HG03460 (cell line): Measurements from ENCODE around the gene LRFN2.

Experiments
- ATAC-seq: cut with Tn5 transposase; IDR thresholded peaks from one replicate; pipeline ENCODE4 v1.9.1; 2021; ENCODE audit not compliant: unreplicated experiment

LRFN2 gene

GRCh38 chr6:40520678-40521077, 66.5 kb downstream of the LRFN2 start:
- no peak for ATAC-seq

DNA sequence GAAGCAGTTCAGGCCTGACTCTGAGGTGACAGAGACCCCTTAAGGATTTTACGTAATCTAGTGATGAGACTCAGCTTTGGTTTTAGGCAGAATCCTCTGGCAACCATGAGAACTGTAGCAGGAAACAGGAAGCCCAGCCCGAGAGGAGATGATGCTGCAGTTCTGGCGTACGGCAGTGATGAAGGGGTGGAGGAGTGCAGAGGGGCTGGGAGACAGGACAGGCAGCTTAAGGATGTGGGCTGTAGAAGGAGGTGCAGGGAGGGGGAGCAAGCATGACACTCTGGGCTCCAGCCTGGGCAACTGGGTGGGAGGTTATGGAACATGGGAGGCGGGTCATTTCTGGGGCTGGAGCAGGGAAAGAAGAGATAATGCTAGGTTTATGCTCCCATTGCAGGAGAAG, 67.1 kb downstream of the LRFN2 start:
- no peak for ATAC-seq

- no peak for ATAC-seq
These were observed 69.5 kb downstream of the LRFN2 start for GRCh38 chr6:40517654-40518053.

- no peak for ATAC-seq
These were observed 70.7 kb downstream of the LRFN2 start for GRCh38 chr6:40516429-40516828.

GRCh38 chr6:40512340-40512739, 74.8 kb downstream of the LRFN2 start:
- ATAC-seq: no peak

DNA sequence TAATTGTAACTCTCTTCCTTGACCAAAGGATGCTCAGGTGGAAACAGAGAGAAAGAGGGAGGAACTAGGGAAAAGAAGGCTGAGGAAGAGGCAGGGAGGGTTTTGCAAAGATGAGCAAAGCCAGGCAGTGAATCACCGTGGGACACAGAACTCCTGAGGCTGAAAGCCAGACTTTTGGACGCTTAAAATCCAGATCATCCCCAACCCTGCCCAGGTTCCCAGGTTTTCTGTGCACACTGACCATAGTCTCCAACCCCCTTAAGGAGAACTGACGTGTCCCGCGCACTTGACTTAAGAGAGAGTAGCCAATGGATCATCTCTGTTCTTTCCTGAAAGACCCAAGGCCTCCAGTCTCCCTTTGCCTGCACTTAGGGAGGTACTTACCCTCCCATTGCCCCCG, 75.3 kb downstream of the LRFN2 start:
- ATAC-seq: no peak

DNA sequence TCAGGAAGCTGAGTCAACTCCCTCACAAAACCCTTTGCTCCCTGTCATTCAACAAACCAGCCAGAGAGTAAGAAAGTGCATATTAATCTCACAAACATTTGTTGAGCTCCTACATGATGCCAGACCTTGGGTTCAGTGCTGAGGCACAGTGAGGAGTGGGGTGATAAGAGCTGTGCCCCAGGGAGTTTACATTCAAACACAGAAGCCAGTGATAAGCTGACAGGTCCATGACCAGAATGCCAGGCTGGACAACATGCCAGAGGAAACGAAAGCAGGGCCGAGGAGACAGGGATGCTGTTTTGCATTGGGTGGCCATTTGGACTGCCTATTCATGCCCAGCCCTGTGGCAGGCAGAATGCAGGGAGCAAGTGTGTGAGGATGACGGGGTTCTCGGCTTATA, 76.7 kb downstream of the LRFN2 start:
- no peak for ATAC-seq

- ATAC-seq: no peak
These were observed 77.4 kb downstream of the LRFN2 start for GRCh38 chr6:40509716-40510260.

DNA sequence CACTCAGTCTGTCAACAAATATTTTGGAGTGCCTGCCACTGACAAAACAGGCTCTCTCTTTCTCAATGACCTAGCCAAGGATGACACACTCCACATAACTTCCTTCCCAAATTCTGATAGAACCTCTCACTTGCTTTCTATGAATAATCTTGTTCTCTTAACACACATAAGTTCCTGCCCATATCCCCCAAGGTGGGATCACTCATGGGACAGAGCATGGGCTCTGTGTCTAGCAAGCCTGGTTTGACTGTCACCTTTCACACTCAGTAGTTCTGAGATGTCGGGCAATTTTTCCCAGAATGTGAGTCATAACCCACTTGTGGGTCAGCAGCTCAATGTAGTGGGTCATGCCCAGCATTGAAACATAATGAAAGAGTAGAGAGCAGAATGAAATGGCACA, 78.1 kb downstream of the LRFN2 start:
- no peak for ATAC-seq

- no peak for ATAC-seq
These were observed 80.2 kb downstream of the LRFN2 start for GRCh38 chr6:40506954-40507353.

DNA sequence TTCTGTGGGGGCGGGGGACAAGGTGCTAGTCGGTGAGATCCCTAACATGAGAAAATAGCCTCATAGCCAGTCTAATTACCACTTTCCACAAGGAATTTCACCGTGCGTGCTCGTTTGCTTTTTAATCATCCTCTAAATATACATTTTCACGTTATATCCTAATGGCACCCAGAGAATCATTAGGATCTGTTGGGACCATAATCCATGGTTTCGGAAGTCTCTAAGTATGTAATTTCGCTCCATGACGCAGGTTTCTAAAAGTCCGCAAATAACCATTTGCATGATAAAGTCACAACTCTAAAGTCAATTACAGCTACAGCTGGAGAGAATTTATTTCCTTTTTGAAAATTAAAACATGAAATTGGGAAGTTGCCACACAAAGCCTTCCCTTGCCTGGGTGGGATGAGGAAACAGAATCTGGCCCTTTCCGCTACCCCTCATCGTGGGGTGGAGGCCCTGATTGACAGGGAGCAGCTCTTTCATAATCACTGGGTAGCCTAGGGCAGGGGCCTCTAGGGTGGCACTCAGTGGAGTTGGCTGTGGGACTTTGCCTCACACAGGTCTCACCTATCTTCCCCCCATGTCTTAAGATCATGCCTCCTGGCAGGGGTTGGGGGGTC, 81.9 kb downstream of the LRFN2 start:
- ATAC-seq: no peak

GRCh38 chr6:40504274-40504673, 82.9 kb downstream of the LRFN2 start:
- no peak for ATAC-seq

GRCh38 chr6:40500227-40500626, 86.9 kb downstream of the LRFN2 start:
- ATAC-seq: no peak

- no peak for ATAC-seq
These were observed 87.9 kb downstream of the LRFN2 start for GRCh38 chr6:40499215-40499614.

DNA sequence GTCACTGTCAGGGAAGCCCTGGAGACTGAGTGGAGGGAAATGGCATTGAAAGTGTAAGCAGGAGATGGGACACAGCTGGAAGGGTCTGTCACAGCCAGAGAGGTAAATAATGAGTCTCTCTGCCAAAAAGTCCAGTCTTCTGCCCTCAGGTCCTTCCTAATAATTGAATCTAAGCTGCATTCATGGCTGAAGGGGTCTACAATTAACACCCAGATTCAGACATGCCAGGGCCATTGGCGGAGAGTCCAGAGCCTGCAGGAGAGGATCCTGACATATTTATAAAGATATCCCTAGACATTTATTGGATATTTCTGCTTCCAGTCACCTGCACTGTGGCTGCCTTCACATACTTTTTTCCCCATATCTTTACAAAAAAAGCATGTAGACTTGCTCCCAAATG, 89.0 kb downstream of the LRFN2 start:
- ATAC-seq: no peak

GRCh38 chr6:40492187-40492586, 95.0 kb downstream of the LRFN2 start:
- no peak for ATAC-seq

DNA sequence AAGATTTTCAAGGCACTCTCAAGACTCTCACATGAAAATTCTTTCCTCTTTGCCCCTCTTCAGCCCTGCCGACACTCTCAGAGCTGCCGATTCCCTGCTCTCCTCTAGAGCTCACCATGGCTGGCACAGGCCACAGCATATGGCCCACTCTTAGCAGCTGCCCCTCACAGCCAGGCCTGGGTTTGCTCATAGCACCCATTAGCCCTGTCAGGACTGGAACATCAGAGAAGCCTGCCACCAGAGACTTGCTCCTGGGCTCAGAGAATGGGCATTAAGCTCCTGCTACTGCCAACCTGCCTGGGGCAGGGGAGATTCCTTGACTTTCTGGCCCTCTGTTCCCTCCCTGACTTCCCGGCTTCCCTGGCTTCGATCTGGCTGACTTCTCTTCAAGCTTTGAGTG, 96.7 kb downstream of the LRFN2 start:
- no peak for ATAC-seq

DNA sequence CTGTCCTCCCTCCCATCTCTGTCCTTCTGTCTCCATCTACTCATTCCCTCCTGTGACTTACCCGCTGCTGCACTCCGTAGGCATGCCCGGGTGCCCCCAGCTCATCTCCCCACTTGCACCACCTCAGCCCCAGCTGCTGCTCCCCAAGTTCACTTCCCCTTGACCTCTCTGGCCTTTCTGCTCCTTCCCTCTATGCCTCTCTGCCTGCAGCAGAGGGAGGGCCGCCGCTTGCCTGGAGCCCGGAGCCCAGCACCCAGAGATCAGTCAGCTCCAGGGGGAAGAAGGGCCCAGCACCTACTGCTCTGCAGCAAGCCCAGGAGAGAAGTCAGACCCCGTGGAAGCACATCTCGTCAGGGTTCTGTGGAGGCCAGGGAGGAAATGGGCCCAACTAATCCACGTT, 97.4 kb downstream of the LRFN2 start:
- ATAC-seq: no peak

GRCh38 chr6:40486576-40486975, 100.6 kb downstream of the LRFN2 start:
- ATAC-seq: no peak

GRCh38 chr6:40485795-40486194, 101.4 kb downstream of the LRFN2 start:
- ATAC-seq: no peak

DNA sequence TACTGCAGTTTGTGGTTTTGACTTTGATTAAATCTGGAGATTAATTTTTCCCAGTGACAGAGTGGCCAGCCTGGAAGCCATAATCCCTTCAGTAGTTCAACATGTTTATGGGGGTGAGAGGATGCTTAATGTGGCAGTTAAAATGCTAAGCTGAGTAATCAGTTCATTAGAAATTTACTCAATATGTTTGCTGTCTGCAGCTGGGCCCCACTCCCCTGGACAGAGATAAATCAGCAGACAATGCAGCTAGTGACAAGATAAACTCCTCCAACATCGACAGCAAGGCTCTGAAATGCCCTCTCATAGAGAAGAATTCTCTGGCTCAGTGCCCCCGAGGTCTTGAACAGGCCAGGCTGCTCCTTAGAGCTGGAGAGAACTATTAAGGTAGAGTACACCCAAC, 101.9 kb downstream of the LRFN2 start:
- ATAC-seq: no peak

DNA sequence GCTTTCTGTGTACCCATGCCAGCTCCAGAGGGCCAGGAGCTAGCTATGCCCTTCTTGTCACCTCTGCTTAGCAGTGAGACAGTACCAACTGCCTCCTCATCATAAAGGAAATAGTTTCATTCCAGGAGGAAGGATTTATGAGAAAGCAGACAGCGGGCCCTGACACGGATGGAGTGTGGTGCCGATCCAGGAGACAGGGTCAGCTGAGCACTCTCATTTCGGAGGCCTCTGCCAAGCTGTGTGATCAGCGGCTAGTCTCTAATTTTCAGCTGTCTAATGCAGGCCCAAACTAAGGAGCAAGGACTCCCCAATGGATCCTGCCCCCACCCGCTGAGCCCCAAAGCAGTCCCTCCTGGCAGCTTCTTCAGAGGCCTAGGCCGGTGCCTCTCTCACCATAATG, 103.1 kb downstream of the LRFN2 start:
- ATAC-seq: no peak

DNA sequence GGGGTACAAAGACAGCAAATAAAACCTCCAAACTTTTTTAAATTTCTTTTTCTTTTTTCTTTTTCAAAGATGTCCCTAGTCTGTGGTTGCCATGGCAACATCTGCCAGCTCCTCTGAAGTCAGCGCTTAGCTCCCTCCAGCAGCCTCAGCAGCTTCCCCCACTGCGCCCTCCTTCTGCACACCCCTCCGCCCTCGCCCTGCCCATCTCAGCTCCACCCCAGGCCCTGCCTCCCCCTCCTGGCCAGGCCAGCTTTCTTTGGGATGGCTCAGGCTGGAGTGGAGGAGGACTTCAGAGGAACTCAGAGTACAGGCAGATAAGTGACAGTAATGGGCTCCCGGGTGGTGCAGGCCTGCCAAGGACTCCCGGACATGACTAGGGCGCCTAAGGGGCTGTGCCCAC, 104.6 kb downstream of the LRFN2 start:
- ATAC-seq: no peak
